HG02885 (cell line): ENCODE data around the gene GZMM.
"Not testable (repeated sequence)": the region's sequence is repeated elsewhere in the genome, so short reads cannot be mapped to it uniquely, and the experiment has no call there.

Experiments
- ATAC-seq: cut with Tn5 transposase; IDR thresholded peaks from one replicate; pipeline ENCODE4 v1.9.1; 2021; ENCODE audit warnings: mild to moderate bottlenecking; ENCODE audit not compliant: unreplicated experiment, poor library complexity

GZMM gene

DNA sequence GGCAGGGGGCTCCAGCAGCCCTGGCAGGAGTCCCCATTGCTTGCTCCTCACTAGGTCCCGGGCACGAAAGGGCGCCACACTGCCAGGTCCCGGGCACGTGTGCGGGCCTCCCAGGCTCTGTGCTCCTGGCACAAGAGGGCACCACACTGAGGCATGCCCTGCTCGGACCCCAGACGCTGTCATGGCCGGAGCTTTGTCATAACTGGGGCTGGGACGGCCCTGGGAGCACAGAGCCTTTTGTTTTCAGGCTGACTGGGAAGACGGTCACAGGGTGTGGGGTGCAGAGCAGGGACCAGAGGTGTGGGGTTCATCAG lies 35.9 kb downstream of the GZMM start:
- no peak for ATAC-seq

DNA sequence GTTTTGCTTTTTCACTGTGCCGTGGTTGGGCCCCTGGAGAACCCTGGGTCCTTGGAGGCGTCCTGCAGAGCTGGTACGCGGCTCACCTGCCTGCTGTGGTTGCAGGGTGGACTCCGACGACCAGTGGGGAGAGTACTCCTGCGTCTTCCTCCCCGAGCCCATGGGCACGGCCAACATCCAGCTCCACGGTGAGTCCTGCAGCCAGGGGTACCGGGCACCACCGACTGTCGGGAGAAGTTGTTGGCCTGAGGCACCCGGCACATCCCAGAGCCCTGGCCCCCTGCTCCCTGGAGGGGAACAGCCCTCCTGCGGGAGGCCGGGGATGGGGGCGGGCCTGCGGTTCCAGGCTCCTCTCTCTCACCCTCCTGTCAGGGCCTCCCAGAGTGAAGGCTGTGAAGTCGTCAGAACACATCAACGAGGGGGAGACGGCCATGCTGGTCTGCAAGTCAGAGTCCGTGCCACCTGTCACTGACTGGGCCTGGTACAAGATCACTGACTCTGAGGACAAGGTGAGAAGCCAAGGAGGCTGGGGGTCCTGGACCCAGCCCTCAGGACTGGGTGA lies 36.5 kb downstream of the GZMM start:
- no peak for ATAC-seq

- ATAC-seq, result no peak
Measured at GRCh38 chr19:581399-582111, 37.7 kb downstream of the GZMM start.

- ATAC-seq, result no peak
Measured at GRCh38 chr19:582497-583197, 38.8 kb downstream of the GZMM start.

DNA sequence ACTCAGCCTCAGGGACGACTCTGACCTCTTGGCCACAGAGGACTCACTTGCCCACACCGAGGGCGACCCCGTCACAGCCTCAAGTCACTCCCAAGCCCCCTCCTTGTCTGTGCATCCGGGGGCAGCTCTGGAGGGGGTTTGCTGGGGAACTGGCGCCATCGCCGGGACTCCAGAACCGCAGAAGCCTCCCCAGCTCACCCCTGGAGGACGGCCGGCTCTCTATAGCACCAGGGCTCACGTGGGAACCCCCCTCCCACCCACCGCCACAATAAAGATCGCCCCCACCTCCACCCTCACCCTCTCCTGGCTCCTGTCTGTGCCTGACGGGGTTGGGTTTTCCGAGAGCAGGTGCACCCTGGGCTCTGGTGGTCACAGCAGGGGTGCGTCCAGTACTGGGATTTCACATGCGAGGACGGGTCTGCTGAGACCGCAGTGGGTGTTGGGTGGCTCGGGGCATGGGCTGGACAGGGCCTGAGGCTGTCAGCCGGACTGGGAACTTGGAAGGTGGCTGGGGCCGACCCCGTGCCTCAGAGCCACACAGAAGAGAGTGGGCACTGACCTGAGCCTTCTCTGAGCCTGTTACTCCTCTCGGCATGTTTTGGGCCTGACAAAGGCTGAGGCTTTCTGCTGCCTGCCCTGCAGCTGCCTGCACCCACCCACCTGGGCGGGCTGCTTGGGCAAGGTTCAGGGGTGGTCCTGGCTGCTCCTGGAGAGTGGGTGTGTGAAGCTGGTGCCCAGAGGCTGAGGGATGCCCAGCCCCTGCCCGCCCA lies 39.5 kb downstream of the GZMM start:
- no peak for ATAC-seq

- no peak for ATAC-seq
Measured at GRCh38 chr19:583968-584239, 40.1 kb downstream of the GZMM start.

- no peak for ATAC-seq
Measured at GRCh38 chr19:584240-585001, 40.6 kb downstream of the GZMM start.

GRCh38 chr19:585146-585545 lies 41.3 kb downstream of the GZMM start:
- not testable (repeated sequence) for ATAC-seq

DNA sequence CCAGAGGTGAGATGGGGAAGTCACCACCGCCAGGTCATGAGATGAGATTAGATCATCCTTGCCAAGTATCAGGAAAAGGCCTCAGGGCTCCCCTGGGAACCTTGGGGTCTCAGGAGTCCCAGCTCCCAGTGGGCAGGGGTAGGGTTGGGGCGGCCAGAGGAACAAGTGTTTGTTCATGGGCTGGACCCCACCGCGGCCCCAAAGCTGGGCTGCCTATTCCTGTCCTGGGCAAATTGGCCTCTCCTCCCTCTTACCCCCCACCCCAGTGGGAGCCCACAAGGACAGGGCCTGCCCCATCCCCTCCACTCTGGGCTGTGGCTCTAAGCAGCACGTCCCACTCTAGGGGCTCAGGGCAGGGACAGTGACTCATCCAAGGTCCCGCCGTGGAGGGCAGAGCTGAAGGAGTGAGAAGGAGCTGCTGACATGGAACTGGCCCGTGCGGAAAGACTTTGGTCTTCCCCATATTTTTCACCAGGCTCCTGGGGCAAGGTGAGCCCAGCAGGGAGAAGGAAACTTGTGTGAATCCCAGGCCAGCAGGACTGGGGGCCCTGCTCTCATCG lies 41.8 kb downstream of the GZMM start:
- no peak for ATAC-seq

DNA sequence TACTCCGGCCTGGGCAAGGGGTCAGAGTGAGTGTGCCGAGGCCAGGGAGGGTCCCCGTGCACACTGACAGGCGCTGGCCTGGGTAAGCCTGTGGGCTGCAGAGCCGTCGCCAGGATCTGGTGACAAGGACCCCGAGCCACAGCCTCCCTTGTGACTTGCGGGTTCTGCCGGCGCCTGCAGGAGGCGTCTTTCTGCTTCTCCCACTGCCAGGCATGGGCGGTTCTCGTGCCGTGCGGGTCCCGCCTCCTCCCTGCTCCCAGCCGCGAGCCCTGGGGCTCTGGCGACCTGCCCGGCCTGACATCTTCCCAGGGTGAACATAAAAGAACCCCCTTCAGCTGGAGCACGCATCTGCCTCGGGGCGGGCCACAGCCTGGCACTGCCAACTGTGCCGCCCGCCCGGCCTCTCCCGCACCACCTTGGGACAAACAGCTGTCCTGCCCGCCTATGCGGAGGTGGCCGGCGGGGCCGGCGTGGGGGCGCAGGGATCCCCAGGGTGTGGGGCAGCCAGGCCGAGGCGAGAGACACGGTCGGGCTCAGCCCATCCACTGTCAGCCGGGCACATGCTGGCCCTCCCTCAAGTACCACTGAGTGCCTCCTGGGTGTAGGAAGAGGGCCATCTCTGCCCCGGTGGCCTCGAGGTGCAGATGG lies 44.4 kb downstream of the GZMM start:
- ATAC-seq, result no peak

GRCh38 chr19:588741-589692 lies 45.2 kb downstream of the GZMM start:
- no peak for ATAC-seq

DNA sequence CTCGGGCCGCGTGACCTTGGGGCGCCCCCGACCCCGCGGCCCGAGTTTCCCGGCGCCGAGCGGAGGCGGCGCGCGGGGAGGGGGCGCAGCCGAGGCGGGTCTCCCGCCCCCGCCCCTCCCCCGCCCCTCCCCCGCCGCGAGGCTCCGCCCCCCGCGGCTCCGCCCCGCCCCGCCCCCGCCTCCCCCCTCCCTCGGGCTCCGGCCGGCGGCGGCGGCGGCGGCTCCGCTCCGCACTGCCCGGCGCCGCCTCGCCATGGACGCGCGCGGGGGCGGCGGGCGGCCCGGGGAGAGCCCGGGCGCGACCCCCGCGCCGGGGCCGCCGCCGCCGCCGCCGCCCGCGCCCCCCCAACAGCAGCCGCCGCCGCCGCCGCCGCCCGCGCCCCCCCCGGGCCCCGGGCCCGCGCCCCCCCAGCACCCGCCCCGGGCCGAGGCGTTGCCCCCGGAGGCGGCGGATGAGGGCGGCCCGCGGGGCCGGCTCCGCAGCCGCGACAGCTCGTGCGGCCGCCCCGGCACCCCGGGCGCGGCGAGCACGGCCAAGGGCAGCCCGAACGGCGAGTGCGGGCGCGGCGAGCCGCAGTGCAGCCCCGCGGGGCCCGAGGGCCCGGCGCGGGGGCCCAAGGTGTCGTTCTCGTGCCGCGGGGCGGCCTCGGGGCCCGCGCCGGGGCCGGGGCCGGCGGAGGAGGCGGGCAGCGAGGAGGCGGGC lies 46.0 kb downstream of the GZMM start, which contains the start of gene HCN2:
TSS of gene HCN2 (plus strand) at position 189 of the 703 bp plus-strand sequence. CDS start at position 254, 65 bp downstream.
- no peak for ATAC-seq

GRCh38 chr19:590396-590745 lies 46.5 kb downstream of the GZMM start:
- ATAC-seq, result no peak

DNA sequence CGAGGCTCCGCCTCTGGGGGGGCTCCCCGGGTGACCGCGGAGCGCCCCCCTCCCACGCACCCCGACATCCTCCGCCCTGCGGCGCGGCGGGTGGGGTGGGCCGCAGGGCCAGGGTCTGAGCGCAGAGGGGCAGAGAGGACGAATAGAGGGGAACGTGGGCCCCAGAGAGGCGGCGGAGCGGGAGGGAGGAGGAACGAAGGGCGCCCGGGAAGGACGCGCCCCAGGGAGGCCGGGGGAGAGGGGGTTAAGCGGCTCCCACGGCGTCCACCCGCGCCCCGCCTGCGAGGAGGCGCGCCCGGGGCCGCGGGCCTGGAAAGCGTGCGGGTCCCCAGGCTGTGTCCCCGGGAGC lies 46.9 kb downstream of the GZMM start:
- no peak for ATAC-seq

DNA sequence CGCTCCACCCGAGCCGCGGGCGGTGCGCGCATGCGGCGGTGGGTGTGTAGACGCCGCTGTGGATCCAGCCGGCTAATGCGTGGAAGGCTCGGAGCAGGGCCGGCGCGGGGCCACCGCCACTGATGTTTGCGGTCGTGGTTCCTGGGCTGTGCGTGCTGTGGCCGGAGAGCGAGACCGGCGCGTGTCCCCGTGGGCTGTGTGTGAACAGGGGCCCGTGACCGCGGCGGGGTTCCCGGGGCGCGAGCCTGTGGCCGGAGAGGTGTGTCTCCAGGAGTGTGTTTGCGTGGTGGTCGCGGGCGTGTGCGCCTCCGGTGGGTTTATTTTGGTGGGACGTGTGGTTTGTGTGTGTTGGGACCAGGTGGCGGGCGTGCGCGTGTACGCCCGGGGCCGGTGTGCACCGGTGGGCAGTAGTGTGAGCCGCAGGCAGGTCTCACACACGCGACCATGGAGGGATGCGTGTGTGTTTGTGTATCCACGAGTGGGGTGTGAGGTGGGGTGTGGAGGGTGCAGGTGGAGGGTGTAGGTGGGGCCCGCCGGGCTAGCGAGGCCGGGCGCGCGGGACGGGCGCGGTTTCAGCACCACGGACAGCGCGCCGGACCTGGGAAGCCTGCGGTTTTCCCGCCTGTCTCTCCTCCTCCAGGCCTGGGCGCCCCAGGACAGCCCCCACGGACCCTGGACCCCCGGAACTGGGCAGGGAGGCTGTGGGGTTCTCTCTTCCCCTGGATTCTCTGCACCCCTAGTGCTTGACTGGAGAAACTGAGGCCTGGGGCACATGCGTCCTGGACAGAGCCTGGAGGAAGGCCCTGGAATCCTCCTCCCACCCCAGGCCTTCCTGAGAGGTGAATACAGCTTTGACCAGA lies 47.5 kb downstream of the GZMM start:
- ATAC-seq, result no peak

DNA sequence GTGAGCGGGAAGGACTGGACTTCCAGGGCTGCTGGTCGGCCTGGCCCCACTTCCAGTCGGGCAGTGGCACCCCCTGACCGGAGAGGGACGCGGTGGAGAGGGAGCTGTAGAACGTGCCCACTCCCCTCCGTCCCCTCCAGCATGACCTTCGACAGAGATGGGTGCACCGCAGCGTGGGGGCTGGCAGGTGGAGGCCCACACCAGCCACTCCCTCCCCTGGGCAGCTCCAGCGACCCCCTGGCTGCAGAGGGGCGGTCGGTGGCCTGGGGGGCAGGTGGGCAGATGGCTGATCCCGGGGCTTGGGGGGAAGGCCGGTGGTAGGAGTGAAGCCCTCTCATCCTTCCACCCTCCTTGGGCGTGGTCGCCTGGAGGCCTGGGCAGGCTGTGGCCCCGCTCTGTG lies 48.2 kb downstream of the GZMM start:
- no peak for ATAC-seq

- no peak for ATAC-seq
Measured at GRCh38 chr19:593055-593454, 49.2 kb downstream of the GZMM start.
